Ovary (tissue), 9 donors: Measurements from ENCODE around the gene KMT2D. TPM values are rescaled to one million over a fixed set of nuclear protein-coding genes. Genes with fewer than 3 reads are reported as not detected.
A peak's percentile ranks its signal among the peaks of the same experiment; 100 is the strongest.

Source experiments
- DNase-seq, 5 donors: peaks; one replicate each; pipeline ENCODE4 v3.0.0-alpha.2; 2019 to 2020
- H3K27ac ChIP-seq, 2 donors: fragments of 200-600 bp; one replicate each; pipeline versions ENCODE4 v1.5.1 to v1.8.0; 2019 to 2022
- H3K27me3 ChIP-seq: fragments of 200-600 bp; one replicate; pipeline ENCODE4 v1.8.0; 2022
- H3K36me3 ChIP-seq: fragments of 200-600 bp; sonication (generic); one replicate; pipeline ENCODE4 v1.5.1; 2019
- H3K4me1 ChIP-seq: one replicate; pipeline ENCODE4 v1.8.1; 2013; ENCODE audit warnings: mild to moderate bottlenecking, moderate library complexity; ENCODE audit not compliant: insufficient read depth
- H3K4me3 ChIP-seq: fragments of 200-600 bp; sonication (generic); one replicate; pipeline ENCODE4 v1.5.1; 2017
- H3K9me3 ChIP-seq, 2 donors: fragments of 200-600 bp in 1 of 2; sonication (generic) in 1 of 2; one replicate each; pipeline versions ENCODE4 v1.5.1 to v1.8.1; 2013 to 2019; ENCODE audit warnings: mild to moderate bottlenecking in 1 of 2, moderate library complexity in 1 of 2
- EP300 ChIP-seq: sonication (generic); formaldehyde crosslinking; IDR thresholded peaks from one replicate; pipeline ENCODE4 v1.6.1; 2017; ENCODE audit warnings: antibody characterized with exemption
- POLR2A ChIP-seq: fragments of 450-650 bp; IDR thresholded peaks from one replicate; pipeline ENCODE4 v1.6.1; 2017; ENCODE audit warnings: antibody characterized with exemption, mild to moderate bottlenecking, moderate library complexity
- WGBS, 3 donors: extraction: QIAGEN DNeasy Blood & Tissue Kit in 1 of 3; methylation state at CpG; one replicate each; pipeline versions ENCODE4 v1.1.5 to v1.1.7; 2013 to 2017; 5-methylcytosine and 5-hydroxymethylcytosine counted together
- intact Hi-C, 4 donors: fragments of 100-400 bp; cut with DNase I; formaldehyde crosslinking; loops; one replicate each; pipeline versions ENCODE4 v1.11.0 to v1.15.1; 2022 to 2023
- polyA plus RNA-seq, 2 donors: library from polyadenylated mRNA; stranded (reverse); fragments of 200-250 nt in 1 of 2; fragments of 350-450 nt in 1 of 2; fragmentation: Illumina TruSeq in 1 of 2; extraction: RNeasy Lipid Tissue Mini Kit (QIAGEN cat#74804) in 1 of 2; gene quantifications; one replicate each; pipeline ENCODE4 v1.2.3, GENCODE V29; 2013 to 2014
- total RNA-seq, 7 donors: library from RNA; depleted of rRNA in 2 of 7; stranded (reverse); fragments of >200 nt in 2 of 7; fragmentation: NEBNext Ultra II Directional in 3 of 7; extraction: Animal tissue kit (Norgen Biotek cat#: 25700) in 3 of 7; gene quantifications; one replicate each; pipeline versions ENCODE4 v1.1.0 to v1.2.4, GENCODE V29; 2016 to 2023
- TF ChIP-seq, protein P1 (sequence below), 3 donors: fragments of 450-650 bp in 2 of 3; fragments of 200-600 bp in 1 of 3; IDR thresholded peaks; one replicate each; pipeline versions ENCODE4 v1.5.1 to v1.8.0; 2016 to 2022; ENCODE audit warnings: antibody characterized with exemption in 3 of 3, mild to moderate bottlenecking in 1 of 3
- donor health status: DM: no; HTN: no; CAD: no; lungs with moderate emphysema.
- donor health status: DM: no; HTN: no; CAD: no.
- donor health status: Bipolar disorder and iron deficiency.
- donor health status: DM: yes; HTN: yes; CAD: no.
- donor health status: DM: no; HTN: no; CAD: no.
- donor health status: DM: yes; HTN: yes; CAD: no.

The KMT2D gene
- total and polyA plus RNA-seq, 9 donors = 28.3 to 97.0 (median 77.8) TPM

- peaks cover 13% of the 10 kb centered on the region for H3K4me1 ChIP-seq
- H3K36me3 ChIP-seq = no peaks in the 10 kb centered on the region
- WGBS, 3 donors = 76 to 81% (median 79%) methylated on average over 41 of the region's 41 CpGs
- H3K27ac ChIP-seq = no peak overlapping the region
- intact Hi-C loops = loop anchor here in 2 of 4 donors (5.0 to 10.0 kb wide), 2 partner anchors 141 to 144 kb away; no protein-coding TSS in a partner anchor
- peaks cover 3% of the 10 kb centered on the region for H3K27me3 ChIP-seq
- TF ChIP-seq, protein P1, sequence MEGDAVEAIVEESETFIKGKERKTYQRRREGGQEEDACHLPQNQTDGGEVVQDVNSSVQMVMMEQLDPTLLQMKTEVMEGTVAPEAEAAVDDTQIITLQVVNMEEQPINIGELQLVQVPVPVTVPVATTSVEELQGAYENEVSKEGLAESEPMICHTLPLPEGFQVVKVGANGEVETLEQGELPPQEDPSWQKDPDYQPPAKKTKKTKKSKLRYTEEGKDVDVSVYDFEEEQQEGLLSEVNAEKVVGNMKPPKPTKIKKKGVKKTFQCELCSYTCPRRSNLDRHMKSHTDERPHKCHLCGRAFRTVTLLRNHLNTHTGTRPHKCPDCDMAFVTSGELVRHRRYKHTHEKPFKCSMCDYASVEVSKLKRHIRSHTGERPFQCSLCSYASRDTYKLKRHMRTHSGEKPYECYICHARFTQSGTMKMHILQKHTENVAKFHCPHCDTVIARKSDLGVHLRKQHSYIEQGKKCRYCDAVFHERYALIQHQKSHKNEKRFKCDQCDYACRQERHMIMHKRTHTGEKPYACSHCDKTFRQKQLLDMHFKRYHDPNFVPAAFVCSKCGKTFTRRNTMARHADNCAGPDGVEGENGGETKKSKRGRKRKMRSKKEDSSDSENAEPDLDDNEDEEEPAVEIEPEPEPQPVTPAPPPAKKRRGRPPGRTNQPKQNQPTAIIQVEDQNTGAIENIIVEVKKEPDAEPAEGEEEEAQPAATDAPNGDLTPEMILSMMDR (IDR thresholded peaks at IDR 0.05) = no peak
- no peak for TF ChIP-seq POLR2A
- no peak for TF ChIP-seq EP300
- no peak overlapping the region for H3K4me3 ChIP-seq
- H3K9me3 ChIP-seq = no peaks in the 10 kb centered on the region
- peak in 1 of 5 donors; percentile 46 for DNase-seq
These were observed 30.7 kb upstream of the KMT2D start for GRCh38 chr12:49091056-49091835.

DNA sequence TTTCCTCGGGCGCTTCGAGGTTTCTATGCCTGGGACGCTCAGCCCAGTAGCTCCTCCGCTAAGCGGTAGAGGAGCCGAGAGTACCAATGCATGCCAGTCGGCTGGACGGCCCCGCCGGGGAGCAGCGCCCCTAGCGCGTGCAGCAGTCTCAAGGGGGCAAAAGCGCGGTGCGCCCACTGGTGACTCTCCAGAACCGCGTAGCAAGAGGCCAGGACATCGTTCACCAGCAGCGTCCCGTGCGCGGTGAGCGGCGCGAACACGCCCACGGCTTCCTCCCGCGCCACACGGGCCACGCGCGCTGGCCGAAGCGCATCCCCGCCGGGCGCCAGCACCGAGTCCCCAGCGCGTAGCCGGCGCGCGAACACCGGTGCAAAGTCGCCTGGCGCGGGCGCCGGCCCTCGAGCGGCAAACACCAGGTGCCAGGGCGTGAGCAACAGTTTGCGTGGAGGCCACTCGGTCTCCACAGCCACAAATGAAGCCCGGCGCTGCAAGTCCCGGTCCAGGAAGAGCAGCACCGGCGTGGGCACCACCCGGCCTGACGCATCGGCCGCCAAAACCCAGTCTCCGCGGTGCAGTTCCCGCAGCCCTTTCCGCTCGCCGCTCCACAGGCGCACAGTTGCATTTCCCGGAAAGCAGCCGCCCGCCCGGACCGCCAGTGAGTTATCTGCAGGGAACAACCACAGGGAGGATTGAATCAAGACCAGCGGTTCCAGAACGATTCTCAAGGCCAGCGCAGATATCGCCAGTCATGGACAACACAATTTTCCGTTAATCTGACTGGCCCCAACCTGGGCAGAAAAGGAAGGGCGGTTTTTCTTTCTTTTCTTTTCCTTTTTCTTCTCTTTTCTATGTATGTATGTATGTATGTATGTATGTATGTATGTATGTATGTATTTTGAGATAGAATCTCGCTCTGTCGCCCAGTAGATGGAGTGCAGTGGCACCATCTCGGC lies 29.5 kb upstream of the KMT2D start:
- Histone ChIP-seq H3K9me3 (no peaks in the 10 kb centered on the region), H3K27me3 (peaks cover 3% of the 10 kb centered on the region), H3K4me3 (peak overlapping the region; percentile 7), H3K27ac (no peak overlapping the region), H3K36me3 (no peaks in the 10 kb centered on the region), H3K4me1 (peaks cover 13% of the 10 kb centered on the region)
- peak in 4 of 5 donors; percentile 52 to 72 (median 60) for DNase-seq
- TF ChIP-seq POLR2A (no peak), EP300 (no peak)
- TF ChIP-seq, protein P1 (IDR thresholded peaks at IDR 0.05) = no peak
- 3 to 7% (median 5%) methylated on average over 53 to 88 of the region's 88 CpGs for WGBS, 3 donors
- intact Hi-C loops = loop anchor here (2.0 to 10.0 kb wide), 5 partner anchors 31 to 147 kb away; no protein-coding TSS in a partner anchor

DNA sequence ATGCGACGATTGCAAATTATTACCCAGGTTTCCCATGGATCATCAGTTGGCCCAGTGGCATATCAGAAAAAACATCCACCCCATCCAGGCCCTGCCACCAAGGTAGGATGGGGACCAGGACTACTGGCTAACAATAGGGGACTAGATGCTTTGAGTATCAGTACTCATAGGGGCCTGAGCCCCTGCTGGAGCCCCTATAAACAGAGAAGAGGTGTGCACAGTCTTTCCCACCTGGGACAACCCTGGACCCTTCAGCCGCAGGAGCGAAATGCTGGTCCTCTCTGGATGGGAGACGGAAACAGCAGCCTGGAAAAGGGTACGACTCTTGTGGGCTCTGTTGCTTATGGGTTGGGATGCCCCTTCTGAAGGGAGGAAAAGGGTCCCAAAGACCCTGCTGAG lies 28.3 kb upstream of the KMT2D start:
- peaks cover 13% of the 10 kb centered on the region for H3K4me1 ChIP-seq
- intact Hi-C loops = loop anchor here in 3 of 4 donors (2.0 to 5.0 kb wide), 3 partner anchors 32 to 148 kb away; no protein-coding TSS in a partner anchor
- H3K4me3 ChIP-seq = no peak overlapping the region
- peaks cover 3% of the 10 kb centered on the region for H3K27me3 ChIP-seq
- no peaks in the 10 kb centered on the region for H3K36me3 ChIP-seq
- TF ChIP-seq, protein P1 (IDR thresholded peaks at IDR 0.05) = no peak
- TF ChIP-seq POLR2A = no peak
- no peak for TF ChIP-seq EP300
- H3K27ac ChIP-seq = no peak overlapping the region
- DNase-seq = no peak
- WGBS, 3 donors = 67 to 76% (median 72%) methylated on average over 6 of the region's 6 CpGs
- H3K9me3 ChIP-seq = no peaks in the 10 kb centered on the region
